ENCODE data around the gene PARVB. TPM values are rescaled to one million over a fixed set of nuclear protein-coding genes. Genes with fewer than 3 reads are reported as not detected.

Gene PARVB
- total RNA-seq, 1 experiment from 2014 or later: 69.4 TPM

DNA sequence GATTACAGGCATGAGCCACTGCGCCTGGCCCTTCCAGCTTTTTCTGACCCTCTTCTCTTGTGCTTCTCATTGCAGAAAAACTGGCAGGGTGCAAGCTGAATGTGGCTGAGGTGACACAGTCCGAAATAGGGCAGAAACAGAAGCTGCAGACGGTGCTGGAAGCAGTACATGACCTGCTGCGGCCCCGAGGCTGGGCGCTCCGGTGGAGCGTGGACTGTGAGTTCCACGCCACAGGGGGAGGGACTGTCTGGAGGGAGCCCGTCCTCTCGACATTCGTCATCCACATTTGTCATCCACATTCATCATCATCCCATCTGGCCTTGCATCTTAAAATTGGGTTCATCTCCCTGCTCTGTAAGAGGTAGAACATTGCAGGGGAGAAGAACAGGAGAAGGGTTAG is 107.3 kb downstream of the PARVB start:
- no peak for DNase-seq (ENCODE audit: low read depth)

DNA sequence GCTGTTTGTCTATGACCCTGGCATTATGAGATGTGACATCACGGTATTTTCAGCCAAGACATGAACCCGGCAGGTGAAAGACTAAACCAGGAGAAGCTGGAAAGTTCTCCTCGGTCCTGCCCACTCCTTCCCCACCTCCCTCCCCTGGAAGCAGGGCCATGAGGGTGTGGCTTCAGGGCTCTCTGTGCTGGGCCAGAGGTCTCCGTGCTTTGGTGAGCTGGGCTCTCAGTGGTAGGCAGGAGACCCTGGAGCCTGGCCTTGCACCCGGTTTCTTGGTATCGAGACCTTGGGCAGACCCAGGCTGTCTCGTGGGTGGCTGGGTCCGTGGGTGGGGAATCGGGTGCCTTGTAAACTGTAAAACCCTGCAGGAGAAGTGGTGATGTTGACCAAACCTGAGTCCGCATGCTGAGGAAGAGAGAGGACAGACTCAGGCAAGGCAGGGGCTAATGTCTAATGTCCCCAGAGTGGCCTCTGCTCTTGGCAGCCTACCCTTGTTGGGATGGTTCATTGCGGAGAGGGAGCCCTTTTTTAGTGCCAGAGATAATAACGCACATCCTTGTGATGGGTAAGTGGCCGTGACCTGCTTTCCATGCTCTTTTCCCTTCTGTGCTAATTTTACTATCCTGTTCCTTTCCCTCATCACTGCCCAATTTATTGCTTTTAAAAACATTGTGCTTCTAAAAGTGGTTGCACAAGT is 108.0 kb downstream of the PARVB start:
- DNase-seq (ENCODE audit: low read depth): no peak

DNA sequence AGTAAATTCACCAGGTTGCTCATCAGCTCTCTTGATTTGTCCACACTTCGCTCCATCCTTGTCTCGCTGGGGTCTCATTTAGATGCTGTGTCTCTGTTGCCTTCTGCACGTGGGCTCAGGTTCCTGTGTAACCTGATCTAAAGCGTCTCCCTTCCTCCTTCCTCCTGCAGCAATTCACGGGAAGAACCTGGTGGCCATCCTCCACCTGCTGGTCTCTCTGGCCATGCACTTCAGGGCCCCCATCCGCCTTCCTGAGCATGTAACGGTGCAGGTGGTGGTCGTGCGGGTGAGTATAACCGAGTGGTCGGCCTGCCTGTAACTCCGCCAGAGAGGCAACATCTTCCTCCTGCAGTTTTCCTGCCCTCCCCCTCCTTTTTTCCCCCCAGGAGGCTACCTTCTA is 108.6 kb downstream of the PARVB start:
- DNase-seq (ENCODE audit: low read depth): no peak

DNA sequence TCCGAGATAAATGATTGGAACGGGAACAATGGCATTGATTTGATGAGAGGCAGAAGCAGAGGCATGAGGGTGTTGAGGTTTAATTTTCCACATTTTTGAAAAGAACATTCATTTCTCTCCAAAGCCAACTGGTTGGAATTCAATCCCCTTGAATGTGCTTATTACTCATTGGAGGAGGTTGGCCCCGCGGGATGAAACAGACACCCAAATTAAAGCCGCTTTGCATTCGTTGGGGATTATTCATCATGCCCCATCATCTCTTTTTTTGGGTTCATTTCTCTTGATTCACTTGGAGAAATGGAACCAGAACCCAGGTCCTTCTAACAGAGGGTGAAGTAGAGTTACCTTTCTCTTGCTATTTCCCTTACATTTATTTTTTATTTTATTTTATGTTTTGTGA is 109.1 kb downstream of the PARVB start:
- no peak for DNase-seq (ENCODE audit: low read depth)

DNA sequence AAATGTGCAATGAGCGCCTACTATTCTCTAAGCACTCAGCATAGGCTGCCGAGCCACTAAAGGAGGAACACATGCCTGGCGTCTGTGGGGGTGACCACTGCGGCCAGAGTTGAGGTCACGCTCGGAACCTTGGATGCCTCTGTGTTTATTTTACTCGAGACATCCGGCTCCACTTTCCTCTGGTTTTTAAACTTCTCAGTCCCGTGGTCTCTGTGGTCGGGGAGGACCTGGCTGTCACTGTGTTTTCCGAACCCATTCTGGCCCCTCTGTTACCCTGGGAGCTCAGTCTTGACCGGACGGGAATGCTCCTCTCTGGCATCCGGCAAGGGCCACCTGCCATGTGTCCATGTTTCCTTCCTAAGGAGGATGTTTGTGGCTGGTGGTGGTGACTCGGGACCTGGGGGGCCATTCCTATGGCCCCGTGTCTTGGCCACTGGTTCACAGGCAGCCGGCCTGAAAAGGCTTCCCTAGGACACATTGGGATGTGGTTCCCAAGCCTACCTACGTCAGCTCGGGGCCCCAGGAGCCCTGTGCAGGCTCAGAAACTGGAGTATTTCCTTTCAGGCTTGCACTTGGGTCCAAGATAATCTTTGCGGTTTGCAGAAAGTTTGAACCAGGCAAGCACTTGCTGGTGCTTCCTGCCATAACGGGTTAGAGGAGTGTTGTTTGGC is 109.9 kb downstream of the PARVB start:
- DNase-seq (ENCODE audit: low read depth): no peak

DNA sequence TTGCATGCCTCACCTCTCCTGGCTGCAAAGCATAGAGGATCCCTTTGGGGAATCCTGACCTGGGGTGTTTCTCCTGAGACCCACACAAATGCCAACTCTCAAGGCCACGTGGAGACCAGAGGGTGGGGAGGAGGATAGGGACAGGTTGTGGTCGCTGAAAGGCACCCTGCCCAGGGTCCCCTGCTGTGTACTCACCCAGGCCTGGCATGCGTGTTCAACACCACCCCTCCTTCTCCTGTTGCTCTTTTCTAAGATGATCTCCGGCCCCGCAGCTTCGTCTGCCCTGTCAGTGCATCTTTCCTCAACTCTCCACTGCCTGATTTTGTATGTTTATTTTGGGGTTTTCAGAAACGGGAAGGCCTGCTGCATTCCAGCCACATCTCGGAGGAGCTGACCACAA is 112.0 kb downstream of the PARVB start:
- DNase-seq (ENCODE audit: low read depth): no peak

DNA sequence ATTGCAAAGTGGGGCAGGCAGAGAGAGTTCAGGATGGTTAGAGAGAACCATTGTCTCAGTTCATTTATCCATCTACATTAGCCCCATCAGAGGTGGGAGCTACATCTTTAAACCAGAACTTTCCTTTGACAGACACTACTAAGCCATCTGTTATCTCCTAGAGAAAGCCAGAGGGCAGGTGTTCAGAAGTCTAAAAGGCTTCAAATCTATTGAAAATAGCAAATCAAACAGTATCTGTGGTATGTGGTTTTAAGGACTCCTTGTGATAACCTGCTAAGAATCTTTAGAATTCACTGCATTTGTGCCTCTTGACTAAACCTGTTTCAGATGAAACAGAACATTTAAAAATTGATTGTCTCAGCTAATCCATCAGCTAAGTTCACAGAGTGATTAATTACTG is 112.7 kb downstream of the PARVB start:
- no peak for DNase-seq (ENCODE audit: low read depth)

DNA sequence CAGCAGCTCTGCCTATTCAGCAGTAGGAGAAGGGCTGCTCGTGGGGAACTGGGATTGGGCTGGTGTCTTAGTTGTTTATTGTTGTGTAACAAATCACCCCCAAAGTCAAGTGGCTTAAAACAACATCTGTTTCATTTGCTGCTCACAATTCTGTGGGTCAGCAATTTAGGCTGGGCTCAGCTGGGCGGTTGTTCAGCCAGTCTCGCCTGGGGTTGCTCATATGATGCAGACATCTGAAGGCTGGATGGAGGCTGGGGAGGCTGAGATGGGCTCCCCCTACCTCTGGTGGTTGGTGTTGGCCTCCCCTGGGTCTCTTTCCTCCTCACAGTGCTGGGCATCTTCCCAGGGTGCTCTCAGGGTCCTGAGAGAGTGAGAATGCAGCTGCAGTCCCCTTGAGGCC is 113.3 kb downstream of the PARVB start:
- no peak for DNase-seq (ENCODE audit: low read depth)

DNA sequence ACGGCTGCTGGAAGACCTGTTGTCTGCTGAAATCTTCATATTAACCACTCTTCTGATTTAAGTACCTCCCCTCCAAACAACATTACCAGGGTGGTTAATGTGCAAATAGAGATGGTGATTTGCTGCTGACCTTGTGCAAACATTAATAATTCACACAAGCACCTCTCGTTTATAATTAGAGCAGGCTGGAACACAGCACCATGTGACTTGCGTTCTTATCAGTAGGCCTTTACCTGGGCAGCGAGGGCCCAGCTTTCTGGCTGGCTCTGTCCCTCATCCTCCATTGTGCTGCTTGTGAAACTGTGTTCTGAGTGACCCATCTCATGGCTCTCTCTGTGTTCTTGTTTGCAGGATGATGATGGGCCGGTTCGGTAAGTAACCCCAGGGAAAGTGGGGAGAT is 115.7 kb downstream of the PARVB start:
- DNase-seq (ENCODE audit: low read depth): no peak

DNA sequence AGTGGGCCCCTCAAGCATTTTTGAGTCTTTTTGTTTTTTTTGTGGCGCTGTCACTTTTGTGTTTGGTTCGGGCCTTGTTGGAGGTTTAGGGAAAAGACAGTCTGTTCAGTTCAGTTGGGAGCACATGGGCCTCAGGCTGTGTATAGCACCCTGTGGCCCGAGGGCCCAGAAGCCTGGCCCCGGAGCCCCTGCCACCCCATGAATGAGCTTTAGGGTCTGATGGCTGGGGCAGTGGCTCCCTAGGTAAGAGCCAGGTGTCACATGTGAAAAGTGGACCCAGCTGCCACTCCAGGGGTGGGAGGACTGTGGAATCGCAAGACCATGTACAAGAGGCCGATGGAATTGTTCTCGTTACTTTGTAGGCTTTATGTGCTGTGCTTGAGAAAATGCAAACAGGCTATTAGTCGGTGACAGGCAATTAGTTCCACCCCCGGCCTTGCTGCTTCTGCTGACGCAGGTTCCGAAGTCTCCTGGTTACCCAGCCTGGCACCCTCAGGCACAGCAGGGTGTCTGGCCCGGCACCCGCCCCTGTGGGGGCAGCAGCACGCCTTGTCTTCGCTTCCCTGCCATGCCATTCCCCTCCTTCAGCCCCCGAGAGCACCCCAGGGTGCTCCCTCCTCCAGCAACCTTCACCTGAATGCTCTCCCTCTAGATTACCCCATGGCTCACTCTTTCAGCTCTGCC is 118.5 kb downstream of the PARVB start:
- no peak for DNase-seq (ENCODE audit: low read depth)

DNA sequence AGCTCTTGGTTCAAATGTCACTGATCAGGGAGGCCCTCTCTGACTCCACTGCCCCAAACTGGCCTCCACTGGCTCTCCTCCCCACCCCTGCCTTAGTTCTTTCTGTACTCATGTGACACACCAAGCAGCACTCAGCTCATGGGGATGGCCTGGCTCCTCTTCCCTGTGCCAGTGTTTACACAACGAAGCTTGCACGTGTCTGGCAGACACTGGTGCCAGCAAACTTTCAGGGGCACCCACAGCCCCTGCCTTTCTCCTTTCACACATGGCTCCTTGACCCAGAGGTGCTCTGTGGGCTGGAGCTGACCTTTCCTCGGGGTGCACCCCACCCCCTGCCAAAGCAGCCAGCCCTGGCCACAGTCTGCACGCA is 119.0 kb downstream of the PARVB start:
- DNase-seq (ENCODE audit: low read depth): no peak

DNA sequence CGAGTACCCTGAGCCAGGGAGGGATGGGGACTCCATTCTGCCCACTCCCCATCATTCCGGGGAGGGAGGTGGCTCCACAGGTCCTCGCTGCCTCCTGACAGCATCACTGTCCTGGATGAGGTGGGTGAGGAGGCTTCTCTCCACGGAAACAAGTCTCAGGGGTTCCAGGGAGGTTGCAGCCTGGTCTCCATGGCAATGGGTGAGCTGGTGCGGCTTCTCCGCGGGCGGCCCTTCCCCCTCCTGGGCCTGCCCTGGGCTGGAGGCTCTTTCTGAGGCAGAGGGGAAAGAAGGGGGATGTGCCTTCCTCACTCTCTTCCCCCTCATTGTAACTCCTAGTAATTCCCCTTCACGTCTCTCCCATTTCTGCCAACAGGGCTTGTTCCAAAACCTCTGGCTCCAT is 119.5 kb downstream of the PARVB start:
- DNase-seq (ENCODE audit: low read depth): no peak

DNA sequence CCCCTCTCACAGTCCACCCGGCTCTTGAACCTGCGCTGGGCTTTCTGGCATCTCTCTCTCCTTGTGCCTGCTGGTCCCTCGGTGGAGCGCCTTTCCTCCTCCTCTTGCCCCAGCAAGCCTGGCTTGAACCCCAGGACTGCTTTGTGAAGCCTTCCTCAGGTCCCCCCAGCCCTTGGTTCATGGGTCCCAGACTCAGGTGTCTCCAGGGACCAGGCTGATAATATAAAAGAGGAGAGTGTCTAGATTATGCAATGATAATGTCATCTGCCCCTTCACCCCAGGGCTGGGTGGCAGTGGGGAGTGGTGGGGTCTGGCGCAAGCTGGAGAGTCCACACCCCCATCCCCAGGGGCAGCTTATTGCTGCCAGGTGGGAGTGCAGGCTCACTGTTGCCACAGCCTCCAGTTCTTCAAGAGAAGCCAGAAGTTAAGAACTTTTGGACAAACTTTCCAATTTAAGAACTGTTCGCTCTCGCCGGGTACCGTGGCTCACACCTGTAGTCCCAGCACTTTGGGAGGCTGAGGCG is 120.0 kb downstream of the PARVB start:
- DNase-seq (ENCODE audit: low read depth): no peak

DNA sequence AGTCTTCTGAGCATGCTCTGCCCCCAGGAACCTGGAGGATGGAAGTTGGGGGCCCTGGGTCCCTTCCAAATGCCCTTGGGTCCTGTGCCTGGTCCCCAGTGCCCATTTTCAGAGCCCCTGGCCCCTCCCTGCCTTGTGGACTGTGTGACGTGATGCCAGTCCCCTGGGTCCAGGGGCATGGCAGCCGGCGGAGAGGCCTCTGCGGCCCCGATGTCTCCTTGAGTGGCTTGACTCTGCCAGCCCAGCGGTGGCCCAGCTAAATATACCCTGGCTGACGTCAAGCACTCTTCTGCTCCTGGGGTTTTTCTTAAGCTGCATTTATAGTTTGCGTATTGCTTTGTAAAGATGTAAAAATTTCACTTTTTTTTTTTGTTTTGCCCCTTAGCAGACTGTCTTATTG is 121.4 kb downstream of the PARVB start:
- no peak for DNase-seq (ENCODE audit: low read depth)

DNA sequence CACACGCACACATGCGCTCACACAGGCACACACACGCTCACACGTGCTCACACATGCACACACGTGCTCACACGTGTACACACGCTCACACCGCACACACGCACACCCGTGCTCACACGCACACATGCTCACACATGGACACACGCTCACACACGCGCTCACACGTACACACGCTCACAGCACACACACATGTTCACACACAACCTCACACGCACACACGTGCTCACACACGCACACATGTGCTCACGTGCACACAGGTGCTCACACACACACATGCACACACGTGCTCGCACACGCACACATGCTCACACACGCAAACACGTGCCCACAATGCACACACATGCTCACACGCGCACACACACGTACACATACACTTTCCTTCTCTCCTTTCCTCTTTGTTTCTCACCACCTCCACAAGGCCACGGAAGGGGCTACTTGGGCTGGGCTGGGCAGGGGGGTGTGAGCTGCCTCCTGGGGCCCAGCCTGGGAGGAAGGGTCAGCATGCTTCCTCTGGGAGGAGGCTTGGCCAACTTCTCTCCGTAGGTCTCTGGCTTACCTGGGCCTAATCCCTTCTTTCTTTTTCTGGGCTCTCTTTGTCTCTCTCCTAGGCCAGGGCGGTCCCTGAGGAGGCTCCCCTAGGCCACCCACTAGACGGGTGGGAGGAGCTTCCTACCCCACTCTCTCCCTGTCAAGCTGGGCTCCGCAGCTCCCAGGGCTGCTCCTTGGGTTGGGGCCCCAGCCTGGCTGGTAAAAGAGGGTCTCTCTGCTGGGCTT is 122.2 kb downstream of the PARVB start:
- no peak for DNase-seq (ENCODE audit: low read depth)

DNA sequence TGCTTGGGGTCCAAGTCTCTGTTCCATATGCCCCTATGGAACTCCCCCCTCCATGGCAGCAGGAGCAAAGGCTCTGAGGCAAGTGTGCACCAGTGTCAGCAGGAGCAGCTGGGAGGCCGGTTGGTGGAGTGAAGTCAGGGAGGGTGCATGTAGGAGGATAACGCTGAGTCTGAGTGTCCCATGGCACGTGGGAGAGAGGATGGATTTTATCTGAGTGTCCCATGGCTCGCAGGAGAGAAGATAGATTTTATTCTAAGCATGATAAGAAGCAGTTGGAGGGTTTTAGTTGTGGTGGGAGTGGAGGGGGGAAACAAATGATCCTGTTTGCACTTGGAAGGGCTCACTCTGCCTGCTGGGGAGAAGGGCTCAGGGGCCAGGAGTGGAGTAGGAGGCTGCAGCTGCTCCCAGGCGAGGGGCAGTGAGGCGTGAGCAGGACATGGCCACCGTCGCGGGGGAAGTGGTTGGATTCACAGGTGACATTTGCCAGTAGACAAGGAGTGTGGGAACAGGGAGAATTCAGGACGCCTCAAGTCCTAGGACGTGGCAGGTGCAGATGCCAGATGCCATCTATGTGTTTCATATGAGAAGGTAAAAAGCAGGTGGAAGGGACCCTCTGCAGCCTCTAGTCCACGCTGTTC is 123.0 kb downstream of the PARVB start:
- DNase-seq (ENCODE audit: low read depth): no peak

DNA sequence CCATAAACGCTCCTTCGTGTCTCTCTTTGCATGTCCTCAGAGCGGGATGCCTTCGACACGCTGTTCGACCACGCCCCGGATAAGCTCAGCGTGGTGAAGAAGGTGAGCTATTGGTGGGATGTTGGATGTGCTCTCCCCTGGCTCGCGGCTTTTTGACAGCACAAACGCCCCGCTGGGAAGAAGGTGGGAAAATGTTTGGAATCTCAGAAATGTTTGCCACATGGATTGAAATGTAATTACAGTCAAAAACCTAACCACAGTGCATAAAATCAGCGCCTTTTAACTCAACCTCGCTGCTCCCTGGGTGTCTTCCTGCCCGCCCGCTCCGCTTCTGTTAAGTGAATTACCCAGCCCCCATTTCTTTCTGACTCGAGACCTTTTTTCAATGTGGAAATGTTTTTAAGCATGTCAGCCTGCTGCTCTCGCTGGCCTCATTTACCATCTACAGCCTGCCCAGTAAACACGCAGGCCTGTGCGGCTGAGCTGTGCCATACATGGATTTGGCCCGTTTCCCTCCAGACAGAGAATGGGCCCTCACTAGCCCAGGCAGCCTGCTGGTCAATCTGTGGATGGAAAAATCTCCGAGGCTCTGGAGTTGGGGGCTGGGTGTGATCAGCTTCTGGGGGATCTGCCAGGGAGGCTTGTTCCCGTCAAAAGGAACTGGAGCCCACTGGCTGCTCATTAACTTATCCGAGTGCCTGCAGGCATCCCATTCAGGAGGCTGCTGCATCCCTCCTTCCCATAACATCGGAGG is 123.9 kb downstream of the PARVB start:
- DNase-seq (ENCODE audit: low read depth): no peak

DNA sequence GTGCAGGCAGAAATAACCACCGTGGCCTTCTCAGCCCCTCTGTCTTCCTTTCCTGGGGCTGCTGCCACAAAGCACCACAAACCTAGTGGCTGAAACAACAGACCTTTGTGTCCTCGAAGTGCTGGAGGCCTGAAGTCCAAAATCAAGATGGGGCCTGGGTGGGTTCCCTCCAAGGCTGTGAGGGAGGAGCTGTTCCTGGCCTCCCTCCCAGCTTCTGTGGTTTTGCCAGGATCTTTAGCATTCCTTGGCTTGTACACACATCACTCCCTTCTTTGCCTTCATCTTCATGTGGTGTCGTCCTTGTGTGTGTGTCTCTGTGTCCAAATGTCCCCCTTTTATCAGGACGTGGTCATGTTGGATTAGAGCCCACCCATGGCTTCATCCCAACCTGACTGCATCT is 127.6 kb downstream of the PARVB start:
- peak; percentile 70 for DNase-seq (ENCODE audit: low read depth)

DNA sequence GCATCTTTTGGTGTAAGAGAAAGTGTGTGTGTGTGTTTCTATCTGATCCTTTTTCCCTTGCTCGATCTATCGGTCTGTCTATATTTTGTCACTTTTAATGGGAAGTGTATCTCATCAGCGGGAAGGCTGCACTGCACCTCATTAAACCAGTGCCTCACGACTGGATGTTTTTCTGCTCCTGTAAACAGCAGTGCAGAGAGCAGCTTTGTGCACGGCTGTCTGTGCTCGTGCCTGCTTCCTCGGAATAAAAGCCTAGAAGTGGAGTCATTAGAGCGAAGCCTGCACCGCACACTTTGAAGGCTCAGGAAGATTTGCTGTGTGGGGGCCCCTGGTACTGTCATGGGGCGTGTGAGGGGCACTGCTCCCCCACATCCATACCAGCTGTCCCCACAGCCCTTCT is 129.6 kb downstream of the PARVB start:
- DNase-seq (ENCODE audit: low read depth): no peak

DNA sequence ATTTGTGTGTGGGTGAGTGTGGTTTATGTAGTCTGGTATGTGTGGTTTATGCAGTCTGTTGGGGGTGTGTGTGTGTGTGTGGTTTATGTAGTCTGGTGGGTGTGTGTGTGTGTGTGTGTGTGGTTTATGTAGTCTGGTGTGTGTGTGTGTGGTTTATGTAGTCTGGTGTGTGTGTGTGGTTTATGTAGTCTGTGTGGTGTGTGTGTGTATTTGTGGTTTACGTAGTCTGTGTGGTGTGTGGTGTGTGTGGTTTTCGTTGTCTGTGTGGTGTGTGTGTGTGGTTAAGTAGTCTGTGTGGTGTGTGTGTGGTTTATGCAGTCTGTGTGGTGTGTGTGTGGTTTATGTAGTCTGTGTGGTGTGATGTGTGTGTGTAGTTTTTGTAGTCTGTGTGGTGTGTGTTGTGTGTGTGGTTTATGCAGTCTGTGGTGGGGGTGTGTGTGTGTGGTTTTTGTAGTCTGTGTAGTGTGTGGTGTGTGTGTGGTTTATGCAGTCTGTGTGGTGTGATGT is 130.4 kb downstream of the PARVB start:
- DNase-seq (ENCODE audit: low read depth): no peak

Measured in HT1080 (cell line).